AG04450 (cell line): ENCODE measurements around the gene GDF7. TPM values are rescaled to one million over a fixed set of nuclear protein-coding genes. Genes with fewer than 3 reads are reported as not detected.

Experiments
- CTCF ChIA-PET: fragments of 300-600, 350-600 bp; formaldehyde crosslinking; extraction: SDS; loops from one replicate; lab custom pipeline; 2022; ENCODE audit warnings: antibody characterized with exemption, inconsistent platforms; lab: Charles Lee
- POLR2A ChIA-PET: fragments of 350-600 bp; formaldehyde crosslinking; extraction: SDS; loops from one replicate; lab custom pipeline; 2021; ENCODE audit warnings: antibody characterized with exemption, inconsistent platforms; lab: Yijun Ruan, JAX
- DNase-seq: peaks from one replicate; pipeline ENCODE4 v3.0.0-alpha.2; 2011; ENCODE audit warnings: low read depth, low spot score
- H3K27ac ChIP-seq: one replicate; pipeline ENCODE4 v1.5.1; 2012; ENCODE audit warnings: low read depth, low read length, control low read depth
- H3K27me3 ChIP-seq: one replicate; pipeline ENCODE4 v1.6.0; 2012; ENCODE audit warnings: low read length; ENCODE audit not compliant: control insufficient read depth, insufficient read depth
- H3K4me3 ChIP-seq: 2 replicates; pipeline ENCODE4 v1.5.1; 2011; ENCODE audit warnings: mild to moderate bottlenecking, low read depth, low read length, control low read depth
- H3K9me3 ChIP-seq: 2 replicates; pipeline ENCODE4 v1.5.1; 2012; ENCODE audit warnings: low read length; ENCODE audit not compliant: control insufficient read depth, insufficient read depth
- polyA plus RNA-seq: library from polyadenylated mRNA; depleted of rRNA; stranded (reverse); fragments of >200 nt; gene quantifications from 2 replicates; pipeline ENCODE4 v1.2.3, GENCODE V29; 2011
- TF ChIP-seq, protein P1 (sequence below): IDR thresholded peaks from 2 replicates; pipeline ENCODE4 v1.5.1; 2011; ENCODE audit warnings: low read depth, low read length, control low read depth, inconsistent platforms

The GDF7 gene
- polyA plus RNA-seq, 1 experiment, result 0.01 TPM

DNA sequence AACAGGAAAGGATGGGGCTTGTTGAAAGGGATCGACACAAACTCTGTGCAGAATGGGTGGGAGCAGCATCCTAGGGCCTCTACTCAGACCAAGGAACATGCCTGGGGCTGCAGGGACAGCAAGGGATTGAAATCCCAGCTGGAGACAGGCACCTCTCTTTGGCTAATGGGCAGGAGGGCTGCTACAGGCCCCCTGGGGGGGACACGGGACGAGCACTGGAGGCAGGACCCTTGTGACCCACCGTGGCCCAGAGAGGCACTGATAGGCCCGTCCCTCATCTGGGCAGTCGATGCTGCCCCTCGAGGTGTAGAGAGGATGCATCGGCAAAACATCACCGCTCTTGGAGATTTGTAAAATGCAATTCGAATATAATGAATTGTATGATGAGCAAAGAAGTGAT, 21.2 kb upstream of the GDF7 start:
- Histone ChIP-seq H3K27ac (no peak overlapping the region), H3K27me3 (no peaks in the 10 kb centered on the region), H3K9me3 (no peaks in the 10 kb centered on the region), H3K4me3 (no peak overlapping the region)
- POLR2A ChIA-PET, result no interaction called here
- TF ChIP-seq, protein P1, sequence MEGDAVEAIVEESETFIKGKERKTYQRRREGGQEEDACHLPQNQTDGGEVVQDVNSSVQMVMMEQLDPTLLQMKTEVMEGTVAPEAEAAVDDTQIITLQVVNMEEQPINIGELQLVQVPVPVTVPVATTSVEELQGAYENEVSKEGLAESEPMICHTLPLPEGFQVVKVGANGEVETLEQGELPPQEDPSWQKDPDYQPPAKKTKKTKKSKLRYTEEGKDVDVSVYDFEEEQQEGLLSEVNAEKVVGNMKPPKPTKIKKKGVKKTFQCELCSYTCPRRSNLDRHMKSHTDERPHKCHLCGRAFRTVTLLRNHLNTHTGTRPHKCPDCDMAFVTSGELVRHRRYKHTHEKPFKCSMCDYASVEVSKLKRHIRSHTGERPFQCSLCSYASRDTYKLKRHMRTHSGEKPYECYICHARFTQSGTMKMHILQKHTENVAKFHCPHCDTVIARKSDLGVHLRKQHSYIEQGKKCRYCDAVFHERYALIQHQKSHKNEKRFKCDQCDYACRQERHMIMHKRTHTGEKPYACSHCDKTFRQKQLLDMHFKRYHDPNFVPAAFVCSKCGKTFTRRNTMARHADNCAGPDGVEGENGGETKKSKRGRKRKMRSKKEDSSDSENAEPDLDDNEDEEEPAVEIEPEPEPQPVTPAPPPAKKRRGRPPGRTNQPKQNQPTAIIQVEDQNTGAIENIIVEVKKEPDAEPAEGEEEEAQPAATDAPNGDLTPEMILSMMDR, result no peak
- CTCF ChIA-PET, result no interaction called here
- DNase-seq, result no peak

DNA sequence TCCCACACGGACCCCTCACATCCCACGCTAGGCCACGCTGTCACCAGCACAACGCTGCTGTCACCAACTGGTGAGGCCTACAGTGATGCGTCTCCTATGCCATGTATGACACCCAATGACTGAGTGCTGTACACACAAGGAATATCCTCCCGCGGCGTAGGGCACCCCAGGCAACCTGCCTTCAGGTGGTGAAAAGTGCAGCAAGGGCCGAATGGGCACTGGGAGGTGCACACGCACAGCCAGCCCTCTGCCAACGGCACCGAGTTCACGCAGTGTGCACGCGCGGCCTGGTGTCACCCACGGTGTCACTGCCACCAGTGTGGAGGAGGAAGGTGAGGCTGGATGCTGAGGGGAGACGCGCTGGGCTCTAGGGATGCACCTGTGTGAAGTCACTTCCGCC, 20.5 kb upstream of the GDF7 start:
- no peaks in the 10 kb centered on the region for H3K9me3 ChIP-seq
- TF ChIP-seq, protein P1, result no peak
- no peak overlapping the region for H3K27ac ChIP-seq
- no peak overlapping the region for H3K4me3 ChIP-seq
- CTCF ChIA-PET, result interaction anchor here (6.4 kb wide), 1 partner anchor 236 kb away, joined by 40 read pairs; no protein-coding TSS in a partner anchor
- no peaks in the 10 kb centered on the region for H3K27me3 ChIP-seq
- no peak for DNase-seq
- POLR2A ChIA-PET, result interaction anchor here (3.4 kb wide), 1 partner anchor 199 kb away, joined by 15 read pairs; the partner anchor contains the start of gene RHOB

DNA sequence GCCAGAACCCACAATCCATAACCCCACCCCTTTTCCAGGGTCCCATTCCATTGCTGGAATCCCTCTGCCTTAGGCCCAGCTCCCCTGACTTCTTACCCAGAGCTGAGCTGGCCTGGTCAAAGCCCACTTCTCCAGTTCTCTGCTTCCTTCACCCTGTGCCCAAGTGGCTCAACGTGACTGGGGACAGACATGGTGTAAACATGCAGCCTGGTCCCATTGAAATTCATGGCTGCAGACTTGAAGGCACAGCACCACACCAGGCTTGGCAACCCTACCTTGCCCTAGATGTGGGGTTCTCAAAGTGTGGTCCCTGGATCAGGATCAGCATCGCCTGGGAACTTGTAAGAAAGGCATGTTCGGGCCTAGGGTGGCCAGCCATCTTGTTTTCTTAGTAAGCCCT, 19.7 kb upstream of the GDF7 start:
- no peak overlapping the region for H3K4me3 ChIP-seq
- no peaks in the 10 kb centered on the region for H3K9me3 ChIP-seq
- no peak overlapping the region for H3K27ac ChIP-seq
- DNase-seq, result no peak
- H3K27me3 ChIP-seq, result no peaks in the 10 kb centered on the region
- TF ChIP-seq, protein P1, result no peak
- CTCF ChIA-PET, result interaction anchor here (2.2 to 6.4 kb wide), 2 partner anchors 29 to 236 kb away, joined by 6 to 40 read pairs; no protein-coding TSS in a partner anchor
- POLR2A ChIA-PET, result interaction anchor here (3.4 kb wide), 1 partner anchor 200 kb away, joined by 15 read pairs; the partner anchor contains the start of gene RHOB

DNA sequence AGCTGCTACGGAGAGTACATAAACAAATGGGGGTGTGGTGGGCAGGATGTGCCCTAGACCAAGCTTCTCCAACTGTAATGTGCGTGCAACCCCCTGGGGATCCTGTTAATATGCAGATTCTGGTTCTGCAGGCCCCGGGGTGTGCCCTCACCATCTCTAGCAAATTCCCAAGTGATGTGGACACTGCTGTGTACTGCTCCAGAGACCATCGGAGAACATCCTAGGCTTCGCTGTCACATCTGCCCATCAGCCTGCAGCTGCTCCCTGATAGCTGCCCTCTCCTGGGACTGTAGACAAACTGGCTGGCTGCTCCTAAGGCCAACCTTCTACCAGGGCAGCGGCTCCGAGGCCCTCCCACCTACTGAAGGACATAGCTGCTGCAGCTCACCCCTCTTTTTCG, 19.2 kb upstream of the GDF7 start:
- H3K27me3 ChIP-seq, result no peaks in the 10 kb centered on the region
- TF ChIP-seq, protein P1, result no peak
- DNase-seq, result no peak
- H3K9me3 ChIP-seq, result no peaks in the 10 kb centered on the region
- ChIA-PET POLR2A (interaction anchor here (3.4 kb wide), 1 partner anchor 201 kb away, joined by 15 read pairs; the partner anchor contains the start of gene RHOB), CTCF (interaction anchor here (1.1 to 6.4 kb wide), 4 partner anchors 30 to 269 kb away, joined by 3 to 40 read pairs (median 5); no protein-coding TSS in a partner anchor)
- no peak overlapping the region for H3K27ac ChIP-seq
- H3K4me3 ChIP-seq, result no peak overlapping the region

DNA sequence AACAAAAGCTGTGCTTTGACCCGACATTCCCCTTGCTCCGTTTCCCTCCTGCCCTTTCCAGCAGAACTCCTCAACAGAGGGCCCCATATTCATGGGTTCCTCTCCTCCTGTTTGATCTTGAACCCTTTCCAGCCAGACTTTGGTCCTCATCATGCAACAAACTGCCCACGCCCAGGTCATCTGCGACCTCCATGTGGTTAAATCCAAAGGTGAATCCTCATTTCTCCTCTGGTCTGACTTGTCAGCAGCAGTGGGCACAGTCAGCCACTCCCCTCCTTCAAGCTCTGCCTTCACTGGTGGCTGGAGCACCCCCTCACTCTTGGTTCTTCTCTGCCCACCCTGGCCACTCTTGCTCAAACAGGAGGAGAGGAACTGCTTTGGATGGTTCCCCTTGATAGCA, 18.7 kb upstream of the GDF7 start:
- POLR2A ChIA-PET, result interaction anchor here (3.4 kb wide), 1 partner anchor 201 kb away, joined by 15 read pairs; the partner anchor contains the start of gene RHOB
- Histone ChIP-seq H3K27me3 (no peaks in the 10 kb centered on the region), H3K9me3 (no peaks in the 10 kb centered on the region), H3K27ac (no peak overlapping the region), H3K4me3 (no peak overlapping the region)
- TF ChIP-seq, protein P1, result no peak
- DNase-seq, result no peak
- CTCF ChIA-PET, result interaction anchor here (1.1 to 6.4 kb wide), 5 partner anchors 30 to 269 kb away, joined by 3 to 40 read pairs (median 6); no protein-coding TSS in a partner anchor
